ENCODE data around the gene SRRM5.

DNA sequence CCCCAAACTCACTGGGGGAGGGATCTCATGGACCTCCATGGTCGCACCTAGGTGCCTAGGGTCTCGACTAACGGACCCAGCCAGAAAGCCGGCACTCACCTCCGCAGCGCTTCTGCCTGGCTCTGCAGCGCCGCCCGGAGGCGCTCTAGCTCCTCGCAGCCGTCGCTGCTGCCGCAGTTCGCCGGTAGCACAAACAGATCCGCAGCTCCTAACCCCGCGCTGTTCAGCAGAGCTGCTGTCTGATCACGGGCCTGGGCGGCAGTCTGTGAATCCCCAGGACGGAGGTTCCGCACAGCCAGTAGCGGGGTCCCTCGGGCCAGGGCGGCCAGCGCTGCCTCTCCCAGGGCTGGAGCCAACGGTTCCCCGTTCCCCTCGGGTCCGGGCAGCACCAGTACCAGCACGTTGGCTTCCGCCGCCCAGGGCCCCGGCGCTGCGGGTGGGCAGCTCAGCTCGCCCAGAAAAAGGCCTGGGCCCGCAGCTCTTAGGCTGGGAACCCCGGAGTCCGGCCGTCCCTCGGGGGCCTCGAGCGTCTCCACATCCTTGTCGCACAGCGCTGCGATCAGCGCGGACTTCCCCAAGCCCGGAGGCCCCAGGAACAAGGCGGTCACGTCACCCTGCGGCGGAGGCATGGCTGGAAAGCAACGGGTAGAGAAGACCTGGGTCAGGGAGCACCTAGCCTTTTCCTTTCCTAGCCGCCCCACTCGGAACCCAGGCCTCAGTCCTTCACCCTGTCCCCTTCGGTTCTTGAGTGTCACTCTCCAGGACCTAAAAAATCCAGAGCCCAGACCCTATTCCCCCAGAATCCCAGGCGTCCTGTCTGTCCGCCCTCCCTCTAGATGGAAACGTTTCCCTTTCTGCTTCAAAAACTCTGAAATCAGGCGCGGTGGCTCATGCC, 16.9 kb upstream of the SRRM5 start:
- TF ChIP-seq CTCF (IDR thresholded peaks at IDR 0.05) = peak; percentile 55 to 78 (median 75)
- TF ChIP-seq POLR2A (IDR thresholded peaks at IDR 0.05) = peak in 1 of 2 donors; percentile 17
